HEK293 (cell line): ENCODE results near the gene DCAF7.

Source experiments
- CTCF ChIA-PET: fragments of 350-600 bp; formaldehyde crosslinking; extraction: SDS; loops from one replicate; lab custom pipeline; 2021; ENCODE audit warnings: antibody characterized with exemption; lab: Yijun Ruan, JAX
- POLR2A ChIA-PET: fragments of 300-600 bp; formaldehyde crosslinking; extraction: SDS; loops from one replicate; lab custom pipeline; 2020; ENCODE audit warnings: antibody characterized with exemption, inconsistent platforms; lab: Yijun Ruan, JAX
- H3K27ac ChIP-seq: fragments of 200-500 bp; sonication (Bioruptor generic); 2 replicates; pipeline ENCODE4 v1.5.1; 2014; ENCODE audit warnings: low read depth, low read length, control low read depth, inconsistent platforms; ENCODE audit errors: extremely low read depth
- H3K36me3 ChIP-seq, 2 experiments: fragments of 200-500 bp in 1 of 2; sonication (Bioruptor generic) in 1 of 2; 1 replicate in 1 of 2; 2 replicates in 1 of 2; pipeline ENCODE4 v1.5.1; 2014 to 2017; ENCODE audit warnings: inconsistent platforms in 2 of 2, low read length in 2 of 2; ENCODE audit not compliant: control insufficient read depth in 2 of 2, insufficient read depth in 1 of 2
- H3K4me1 ChIP-seq: fragments of 200-500 bp; sonication (Bioruptor generic); 2 replicates; pipeline ENCODE4 v1.5.1; 2014; ENCODE audit warnings: mild to moderate bottlenecking, low read length, inconsistent platforms; ENCODE audit not compliant: control insufficient read depth, insufficient read depth
- H3K4me3 ChIP-seq: 2 replicates; pipeline ENCODE4 v1.5.1; 2011; ENCODE audit warnings: low read depth, mild to moderate bottlenecking, control low read depth, low read length, moderate library complexity
- H3K9me3 ChIP-seq: fragments of 200-500 bp; sonication (Bioruptor generic); 2 replicates; pipeline ENCODE4 v1.5.1; 2014; ENCODE audit warnings: low read depth, low read length, inconsistent platforms; ENCODE audit not compliant: control insufficient read depth, insufficient read depth
- EGR2 ChIP-seq: fragments of 450-650 bp; formaldehyde crosslinking; IDR thresholded peaks from 2 replicates; pipeline ENCODE4 v1.5.1; 2016; ENCODE audit warnings: low read depth, missing biosample characterization, missing genetic modification characterization
- GLIS1 ChIP-seq: fragments of 450-650 bp; formaldehyde crosslinking; IDR thresholded peaks from 2 replicates; pipeline ENCODE4 v1.5.1; 2016; ENCODE audit warnings: missing biosample characterization, missing genetic modification characterization
- GLIS2 ChIP-seq: fragments of 450-650 bp; formaldehyde crosslinking; IDR thresholded peaks from 2 replicates; pipeline ENCODE4 v1.5.1; 2016; ENCODE audit warnings: missing biosample characterization, missing genetic modification characterization
- KLF1 ChIP-seq: fragments of 450-650 bp; formaldehyde crosslinking; IDR thresholded peaks from 2 replicates; pipeline ENCODE4 v1.5.1; 2016; ENCODE audit warnings: missing biosample characterization, missing genetic modification characterization
- KLF10 ChIP-seq: fragments of 450-650 bp; IDR thresholded peaks from 2 replicates; pipeline ENCODE4 v1.5.1; 2018; ENCODE audit warnings: missing biosample characterization, mild to moderate bottlenecking, missing genetic modification characterization
- SP2 ChIP-seq: fragments of 450-650 bp; formaldehyde crosslinking; IDR thresholded peaks from 2 replicates; pipeline ENCODE4 v1.5.1; 2016; ENCODE audit warnings: missing biosample characterization, missing genetic modification characterization
- SP7 ChIP-seq: fragments of 450-650 bp; formaldehyde crosslinking; IDR thresholded peaks from 2 replicates; pipeline ENCODE4 v1.5.1; 2016; ENCODE audit warnings: missing biosample characterization, missing genetic modification characterization
- ZBTB17 ChIP-seq: fragments of 450-650 bp; formaldehyde crosslinking; IDR thresholded peaks from 2 replicates; pipeline ENCODE4 v1.5.1; 2016; ENCODE audit warnings: missing biosample characterization, missing genetic modification characterization
- ZBTB7A ChIP-seq: fragments of 450-650 bp; formaldehyde crosslinking; IDR thresholded peaks from 2 replicates; pipeline ENCODE4 v1.5.1; 2016; ENCODE audit warnings: low read depth, missing biosample characterization, missing genetic modification characterization
- ZNF121 ChIP-seq: fragments of 450-650 bp; formaldehyde crosslinking; IDR thresholded peaks from 2 replicates; pipeline ENCODE4 v1.5.1; 2016; ENCODE audit warnings: missing biosample characterization, missing genetic modification characterization
- ZNF133 ChIP-seq: fragments of 450-650 bp; formaldehyde crosslinking; IDR thresholded peaks from 2 replicates; pipeline ENCODE4 v1.5.1; 2016; ENCODE audit warnings: missing biosample characterization, missing genetic modification characterization
- ZNF157 ChIP-seq: fragments of 450-650 bp; formaldehyde crosslinking; IDR thresholded peaks from 2 replicates; pipeline ENCODE4 v1.5.1; 2016; ENCODE audit warnings: missing biosample characterization, missing genetic modification characterization
- ZNF18 ChIP-seq: fragments of 450-650 bp; formaldehyde crosslinking; IDR thresholded peaks from 2 replicates; pipeline ENCODE4 v1.5.1; 2016; ENCODE audit warnings: missing biosample characterization, missing genetic modification characterization
- ZNF214 ChIP-seq: fragments of 450-650 bp; formaldehyde crosslinking; IDR thresholded peaks from 2 replicates; pipeline ENCODE4 v1.5.1; 2017; ENCODE audit warnings: missing biosample characterization, mild to moderate bottlenecking, missing genetic modification characterization, borderline replicate concordance
- ZNF221 ChIP-seq: fragments of 450-650 bp; formaldehyde crosslinking; IDR thresholded peaks from 2 replicates; pipeline ENCODE4 v1.5.1; 2017; ENCODE audit warnings: missing biosample characterization, missing genetic modification characterization, borderline replicate concordance
- ZNF239 ChIP-seq: fragments of 450-650 bp; formaldehyde crosslinking; IDR thresholded peaks from 2 replicates; pipeline ENCODE4 v1.5.1; 2016; ENCODE audit warnings: missing biosample characterization, missing genetic modification characterization
- ZNF404 ChIP-seq: fragments of 450-650 bp; formaldehyde crosslinking; IDR thresholded peaks from 2 replicates; pipeline ENCODE4 v1.5.1; 2017; ENCODE audit warnings: missing biosample characterization, missing genetic modification characterization
- ZNF624 ChIP-seq: fragments of 450-650 bp; formaldehyde crosslinking; IDR thresholded peaks from 2 replicates; pipeline ENCODE4 v1.5.1; 2017; ENCODE audit warnings: missing biosample characterization, missing genetic modification characterization
- ZNF654 ChIP-seq: fragments of 450-650 bp; formaldehyde crosslinking; IDR thresholded peaks from 2 replicates; pipeline ENCODE4 v1.5.1; 2016; ENCODE audit warnings: low read depth, missing biosample characterization, missing genetic modification characterization
- ZNF843 ChIP-seq: fragments of 450-650 bp; formaldehyde crosslinking; IDR thresholded peaks from 2 replicates; pipeline ENCODE4 v1.5.1; 2016; ENCODE audit warnings: missing biosample characterization, missing genetic modification characterization
- ZXDB ChIP-seq: fragments of 450-650 bp; formaldehyde crosslinking; IDR thresholded peaks from 2 replicates; pipeline ENCODE4 v1.5.1; 2016; ENCODE audit warnings: missing biosample characterization, missing genetic modification characterization
- TF ChIP-seq, protein P1 (sequence below): fragments of 450-650 bp; formaldehyde crosslinking; IDR thresholded peaks from 2 replicates; pipeline ENCODE4 v1.5.1; 2017; ENCODE audit warnings: missing biosample characterization, missing genetic modification characterization
- TF ChIP-seq, protein P2 (sequence below): fragments of 450-650 bp; IDR thresholded peaks from 2 replicates; pipeline ENCODE4 v1.5.1; 2018; ENCODE audit warnings: missing biosample characterization, missing genetic modification characterization
- TF ChIP-seq, protein P3 (sequence below): sonication (generic); formaldehyde crosslinking; IDR thresholded peaks from 2 replicates; pipeline ENCODE4 v1.8.1; 2022; ENCODE audit warnings: mild to moderate bottlenecking, moderate library complexity, missing genetic modification reagents

The DCAF7 gene

GRCh38 chr17:63526861-63527260 is 23.4 kb upstream of the DCAF7 start:
- H3K27ac ChIP-seq, result no peak overlapping the region
- no peaks in the 10 kb centered on the region for H3K36me3 ChIP-seq
- TF ChIP-seq SP2 (no peak), ZBTB17 (tag by site-specific recombination) (no peak), ZXDB (tag by site-specific recombination) (no peak), ZNF624 (tag by site-specific recombination) (no peak), KLF10 (tag by site-specific recombination) (no peak), SP7 (tag by site-specific recombination) (no peak), GLIS1 (tag by site-specific recombination) (no peak), ZNF239 (tag by site-specific recombination) (no peak), ZNF121 (tag by site-specific recombination) (no peak), EGR2 (tag by site-specific recombination) (no peak)
- TF ChIP-seq, protein P1, sequence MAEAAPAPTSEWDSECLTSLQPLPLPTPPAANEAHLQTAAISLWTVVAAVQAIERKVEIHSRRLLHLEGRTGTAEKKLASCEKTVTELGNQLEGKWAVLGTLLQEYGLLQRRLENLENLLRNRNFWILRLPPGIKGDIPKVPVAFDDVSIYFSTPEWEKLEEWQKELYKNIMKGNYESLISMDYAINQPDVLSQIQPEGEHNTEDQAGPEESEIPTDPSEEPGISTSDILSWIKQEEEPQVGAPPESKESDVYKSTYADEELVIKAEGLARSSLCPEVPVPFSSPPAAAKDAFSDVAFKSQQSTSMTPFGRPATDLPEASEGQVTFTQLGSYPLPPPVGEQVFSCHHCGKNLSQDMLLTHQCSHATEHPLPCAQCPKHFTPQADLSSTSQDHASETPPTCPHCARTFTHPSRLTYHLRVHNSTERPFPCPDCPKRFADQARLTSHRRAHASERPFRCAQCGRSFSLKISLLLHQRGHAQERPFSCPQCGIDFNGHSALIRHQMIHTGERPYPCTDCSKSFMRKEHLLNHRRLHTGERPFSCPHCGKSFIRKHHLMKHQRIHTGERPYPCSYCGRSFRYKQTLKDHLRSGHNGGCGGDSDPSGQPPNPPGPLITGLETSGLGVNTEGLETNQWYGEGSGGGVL (tag by site-specific recombination), result no peak
- POLR2A ChIA-PET, result no interaction called here
- H3K4me1 ChIP-seq, result no peaks in the 10 kb centered on the region
- CTCF ChIA-PET, result interaction anchor here (0.6 to 2.6 kb wide), 2 partner anchors 9 to 101 kb away, joined by 3 to 7 read pairs; no protein-coding TSS in a partner anchor
- H3K9me3 ChIP-seq, result no peaks in the 10 kb centered on the region
- H3K4me3 ChIP-seq, result no peak overlapping the region

GRCh38 chr17:63528183-63528582 is 22.1 kb upstream of the DCAF7 start:
- CTCF ChIA-PET, result interaction anchor here (0.6 to 2.6 kb wide), 2 partner anchors 103 to 164 kb away, joined by 3 to 7 read pairs; no protein-coding TSS in a partner anchor
- H3K27ac ChIP-seq, result no peak overlapping the region
- H3K9me3 ChIP-seq, result no peaks in the 10 kb centered on the region
- POLR2A ChIA-PET, result no interaction called here
- H3K36me3 ChIP-seq, result no peaks in the 10 kb centered on the region
- no peak for TF ChIP-seq ZNF157 (tag by site-specific recombination)
- no peak for TF ChIP-seq ZBTB7A (tag by site-specific recombination)
- TF ChIP-seq KLF1 (tag by site-specific recombination), result no peak
- no peak for TF ChIP-seq ZNF654
- TF ChIP-seq ZNF843 (tag by site-specific recombination), result no peak
- no peak for TF ChIP-seq ZNF214 (tag by site-specific recombination)
- no peak for TF ChIP-seq ZNF404 (tag by site-specific recombination)
- TF ChIP-seq, protein P2, sequence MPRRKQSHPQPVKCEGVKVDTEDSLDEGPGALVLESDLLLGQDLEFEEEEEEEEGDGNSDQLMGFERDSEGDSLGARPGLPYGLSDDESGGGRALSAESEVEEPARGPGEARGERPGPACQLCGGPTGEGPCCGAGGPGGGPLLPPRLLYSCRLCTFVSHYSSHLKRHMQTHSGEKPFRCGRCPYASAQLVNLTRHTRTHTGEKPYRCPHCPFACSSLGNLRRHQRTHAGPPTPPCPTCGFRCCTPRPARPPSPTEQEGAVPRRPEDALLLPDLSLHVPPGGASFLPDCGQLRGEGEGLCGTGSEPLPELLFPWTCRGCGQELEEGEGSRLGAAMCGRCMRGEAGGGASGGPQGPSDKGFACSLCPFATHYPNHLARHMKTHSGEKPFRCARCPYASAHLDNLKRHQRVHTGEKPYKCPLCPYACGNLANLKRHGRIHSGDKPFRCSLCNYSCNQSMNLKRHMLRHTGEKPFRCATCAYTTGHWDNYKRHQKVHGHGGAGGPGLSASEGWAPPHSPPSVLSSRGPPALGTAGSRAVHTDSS (tag by site-specific recombination), result no peak
- TF ChIP-seq ZNF239 (tag by site-specific recombination), result no peak
- TF ChIP-seq ZNF133 (tag by site-specific recombination), result no peak
- TF ChIP-seq, protein P3, sequence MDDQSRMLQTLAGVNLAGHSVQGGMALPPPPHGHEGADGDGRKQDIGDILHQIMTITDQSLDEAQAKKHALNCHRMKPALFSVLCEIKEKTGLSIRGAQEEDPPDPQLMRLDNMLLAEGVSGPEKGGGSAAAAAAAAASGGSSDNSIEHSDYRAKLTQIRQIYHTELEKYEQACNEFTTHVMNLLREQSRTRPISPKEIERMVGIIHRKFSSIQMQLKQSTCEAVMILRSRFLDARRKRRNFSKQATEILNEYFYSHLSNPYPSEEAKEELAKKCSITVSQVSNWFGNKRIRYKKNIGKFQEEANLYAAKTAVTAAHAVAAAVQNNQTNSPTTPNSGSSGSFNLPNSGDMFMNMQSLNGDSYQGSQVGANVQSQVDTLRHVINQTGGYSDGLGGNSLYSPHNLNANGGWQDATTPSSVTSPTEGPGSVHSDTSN (CRISPR knock-in tag), result no peak
- TF ChIP-seq ZNF221, result no peak
- no peak for TF ChIP-seq ZNF18 (tag by site-specific recombination)
- no peak for TF ChIP-seq GLIS2 (tag by site-specific recombination)
- no peaks in the 10 kb centered on the region for H3K4me1 ChIP-seq
- no peak overlapping the region for H3K4me3 ChIP-seq
